Measurements from ENCODE around the gene SULF2.

SULF2 gene

DNA sequence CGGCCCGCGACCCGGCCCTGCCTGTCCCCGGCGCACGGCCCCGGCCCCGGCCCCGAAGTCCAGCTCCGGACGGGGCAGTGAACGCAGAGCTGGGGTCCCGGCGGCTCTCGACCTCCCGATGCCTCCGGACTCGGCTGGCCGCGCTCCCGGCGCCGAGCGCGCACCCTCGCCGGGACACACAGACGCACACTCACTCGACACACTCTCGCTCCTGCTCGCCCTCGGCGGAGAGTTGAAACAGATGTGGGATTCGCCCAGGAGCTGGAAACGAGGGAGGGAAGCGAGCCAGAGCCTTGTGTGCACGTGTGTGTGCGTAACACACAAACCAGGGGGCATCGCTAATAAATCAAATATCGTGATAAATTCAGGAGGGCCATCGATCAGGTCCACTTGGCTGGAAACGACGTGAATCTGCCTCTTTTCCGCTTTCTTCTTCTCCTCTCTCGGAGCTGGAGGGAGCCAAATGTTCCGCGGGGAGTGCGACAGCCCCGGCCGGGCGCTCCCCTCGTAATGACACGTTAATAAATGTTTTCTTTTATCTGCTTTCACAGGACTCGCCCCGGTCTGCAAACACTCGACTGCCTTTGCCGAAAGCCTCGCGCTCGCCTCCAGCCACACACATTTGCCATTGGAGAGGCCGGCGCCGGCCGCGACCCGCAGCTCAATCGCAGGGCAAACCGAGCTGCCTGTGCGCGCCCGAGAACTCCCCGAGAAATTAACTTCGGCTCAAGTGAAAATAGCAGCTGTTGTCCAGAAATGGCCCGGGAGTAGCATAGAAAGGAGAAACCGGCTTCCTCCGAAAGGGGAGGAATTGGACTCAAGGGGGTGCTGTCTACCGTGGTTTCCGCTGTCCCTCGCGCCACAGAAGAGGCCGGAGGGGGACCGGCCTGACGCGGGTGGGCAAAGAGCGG lies 828 bp upstream of the SULF2 start:
- in situ Hi-C loops (cut with HindIII; ENCODE audit: low sequenced_read_pairs), result loop anchor here (5.0 kb wide), 1 partner anchor 86 kb away; no protein-coding TSS in a partner anchor

DNA sequence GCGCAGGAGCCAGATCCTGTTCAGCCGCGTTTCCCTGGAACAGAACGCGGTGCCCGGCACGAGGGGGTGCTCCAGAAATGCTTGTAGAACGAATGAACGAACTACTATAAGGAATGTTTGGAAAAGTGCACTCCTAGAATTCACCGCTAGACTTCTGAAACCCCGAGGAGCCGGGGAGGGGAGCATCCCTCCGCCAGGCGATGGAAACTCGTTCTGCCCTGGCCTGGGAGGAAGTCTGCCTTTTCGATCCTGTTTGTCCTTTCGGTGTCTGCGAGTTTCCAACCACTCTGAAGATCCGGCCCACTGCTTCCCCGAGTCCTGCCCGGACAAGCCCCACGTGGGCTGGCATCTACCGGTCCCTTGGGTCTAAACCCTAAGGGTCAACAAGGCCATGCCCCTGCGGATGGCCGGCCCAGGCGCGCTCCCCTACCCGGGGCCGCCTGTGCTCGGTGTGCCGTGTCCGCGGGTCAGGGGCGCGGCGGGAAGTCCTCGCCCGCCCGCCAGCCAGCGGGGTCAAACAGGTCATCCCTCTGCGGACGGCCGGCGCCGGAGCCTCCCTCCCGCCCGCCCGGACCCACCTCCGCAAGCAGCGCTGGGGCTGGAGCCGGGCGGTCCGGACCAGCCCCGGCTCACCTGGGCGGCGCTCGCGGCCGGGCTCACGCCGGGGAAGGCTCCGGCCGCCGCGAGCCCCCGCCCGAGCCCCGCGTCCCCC lies 526 bp downstream of the SULF2 start:
- in situ Hi-C loops (cut with HindIII; ENCODE audit: low sequenced_read_pairs), result loop anchor here (5.0 kb wide), 1 partner anchor 88 kb away; no protein-coding TSS in a partner anchor

DNA sequence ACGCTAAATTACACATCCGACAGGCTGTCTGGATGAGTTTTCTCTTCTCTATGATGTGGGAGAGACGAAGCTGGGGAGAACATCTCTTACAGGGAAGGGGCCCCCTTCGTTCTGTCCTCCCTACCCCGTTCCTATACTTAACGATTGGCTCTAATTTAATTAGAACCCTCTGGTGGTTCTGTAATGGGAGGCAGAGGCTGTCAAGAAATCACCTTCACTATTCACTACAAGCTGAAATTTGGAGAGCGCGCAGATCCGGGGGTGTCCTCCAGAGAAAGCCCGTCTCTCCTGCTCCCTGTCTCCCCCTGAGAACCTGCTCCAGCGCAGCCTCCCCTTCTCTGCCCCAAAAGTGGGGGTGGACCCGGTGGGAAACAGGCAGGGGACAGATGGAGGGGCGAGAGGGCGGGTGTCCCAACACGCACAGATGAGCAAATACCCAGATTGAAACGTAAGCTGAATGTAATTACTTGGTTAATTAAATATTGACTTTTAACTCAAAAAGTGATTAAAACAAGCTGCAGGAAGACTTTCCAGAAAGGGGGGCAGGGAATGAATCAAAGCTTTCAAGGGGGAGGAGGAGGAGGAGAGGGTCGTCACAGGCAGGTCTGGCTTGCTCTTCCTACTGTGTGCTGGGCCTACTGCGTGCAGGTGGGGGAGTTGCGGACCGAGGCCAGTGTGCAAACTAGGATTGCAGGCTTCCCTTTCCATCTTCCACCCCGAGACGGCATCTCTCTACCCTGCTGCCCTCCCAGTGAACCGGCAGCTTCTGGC lies 1.3 kb downstream of the SULF2 start:
- in situ Hi-C loops (cut with HindIII; ENCODE audit: low sequenced_read_pairs), result no loop called here

DNA sequence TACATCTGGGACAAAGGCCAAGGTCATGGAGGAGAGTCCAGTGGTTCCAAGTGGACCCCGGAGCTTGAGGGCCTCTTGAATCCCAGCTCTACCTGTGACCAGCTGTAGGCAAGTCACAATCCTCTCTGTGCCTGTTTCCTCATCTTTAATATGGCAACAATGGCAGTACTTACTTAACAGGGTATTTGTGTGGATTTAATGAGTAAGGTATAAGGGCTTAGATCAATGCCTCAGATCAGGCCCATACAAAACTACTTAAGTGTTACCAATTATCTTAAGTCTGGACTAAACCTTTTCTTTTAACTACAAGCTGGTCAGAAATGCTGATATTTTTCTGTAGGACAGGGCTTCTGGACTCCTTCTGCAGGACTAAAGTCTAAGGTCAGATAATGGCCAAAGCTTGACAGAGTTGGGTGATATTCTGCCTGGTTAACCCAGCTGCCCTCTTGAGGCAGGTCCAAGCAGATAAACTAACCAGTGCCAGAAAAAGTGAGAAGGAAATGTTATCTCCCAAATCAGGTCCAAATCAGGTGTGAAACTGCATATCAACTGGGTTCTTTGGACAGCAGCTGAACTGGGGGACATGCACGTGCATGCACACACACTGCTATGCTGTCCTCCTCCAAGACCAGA lies 2.2 kb downstream of the SULF2 start:
- in situ Hi-C loops (cut with HindIII; ENCODE audit: low sequenced_read_pairs), result no loop called here

DNA sequence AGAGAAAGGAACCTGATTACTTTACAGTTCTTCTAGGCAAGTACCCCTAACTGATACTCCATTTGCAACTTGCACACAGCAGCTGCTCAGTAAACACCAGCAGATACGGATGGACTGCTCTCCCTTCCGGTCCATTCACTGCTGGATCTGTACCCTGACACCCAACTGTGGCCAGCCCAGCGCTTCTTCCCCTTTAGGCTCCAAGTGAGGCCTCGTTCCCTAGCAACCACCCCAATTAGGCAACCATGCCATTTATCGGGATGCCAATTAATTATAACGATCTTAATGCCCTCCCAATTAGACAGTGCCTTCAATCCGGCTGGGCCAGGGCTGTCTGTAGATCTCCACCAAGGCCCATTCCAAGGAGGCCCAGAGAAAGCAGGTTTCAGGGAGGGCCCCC lies 3.2 kb downstream of the SULF2 start:
- in situ Hi-C loops (cut with HindIII; ENCODE audit: low sequenced_read_pairs), result no loop called here

DNA sequence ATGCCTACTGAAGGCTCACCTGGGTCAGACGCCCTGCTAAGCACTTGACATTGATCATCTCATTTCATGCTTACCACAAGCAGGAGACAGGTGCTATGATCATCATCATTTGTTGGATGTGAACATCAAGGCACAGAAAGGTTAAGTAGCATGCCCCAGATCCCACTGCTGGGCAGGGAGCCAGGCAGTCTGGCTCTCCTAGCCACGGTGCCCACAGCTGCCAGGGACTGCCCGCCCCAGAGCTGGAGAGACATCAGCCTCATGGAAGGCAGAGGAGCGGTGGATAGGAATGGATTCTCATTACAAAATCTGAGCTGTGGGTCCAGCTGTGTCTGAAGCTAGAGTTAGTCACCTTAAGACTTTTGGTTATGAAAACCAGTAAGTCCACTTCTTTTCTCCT lies 3.6 kb downstream of the SULF2 start:
- in situ Hi-C loops (cut with HindIII; ENCODE audit: low sequenced_read_pairs), result no loop called here

DNA sequence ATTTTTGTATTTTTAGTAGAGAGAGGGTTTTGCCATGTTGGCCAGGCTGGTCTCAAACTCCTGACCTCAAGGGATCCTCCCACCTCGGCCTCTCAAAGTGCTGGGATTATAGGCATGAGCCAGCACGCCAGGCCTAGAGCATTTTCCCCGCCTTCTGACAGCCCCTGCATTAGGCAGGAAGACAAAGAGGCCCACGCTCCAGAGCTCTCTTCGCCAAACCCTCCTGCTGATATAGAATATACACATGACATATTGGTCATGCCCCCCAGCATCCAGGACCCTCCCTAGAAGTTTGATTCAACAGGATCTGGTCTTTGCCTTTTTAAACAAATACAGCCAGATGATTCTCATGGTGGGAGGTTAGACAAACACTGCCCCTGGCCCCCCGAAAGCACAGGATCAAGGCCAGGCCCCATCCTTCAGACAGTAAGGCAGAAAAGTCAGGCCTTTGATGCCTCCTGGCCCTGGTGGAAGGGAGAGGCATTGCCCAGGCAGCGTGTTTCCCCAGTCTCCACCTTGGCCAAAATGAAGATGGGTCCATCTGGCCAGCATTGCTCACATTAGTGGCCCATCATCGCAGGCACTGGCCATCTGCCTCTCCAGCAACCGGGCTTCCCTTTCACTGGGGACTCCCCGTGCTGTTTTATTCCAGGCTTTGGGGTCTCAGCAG lies 4.4 kb downstream of the SULF2 start:
- in situ Hi-C loops (cut with HindIII; ENCODE audit: low sequenced_read_pairs), result no loop called here

DNA sequence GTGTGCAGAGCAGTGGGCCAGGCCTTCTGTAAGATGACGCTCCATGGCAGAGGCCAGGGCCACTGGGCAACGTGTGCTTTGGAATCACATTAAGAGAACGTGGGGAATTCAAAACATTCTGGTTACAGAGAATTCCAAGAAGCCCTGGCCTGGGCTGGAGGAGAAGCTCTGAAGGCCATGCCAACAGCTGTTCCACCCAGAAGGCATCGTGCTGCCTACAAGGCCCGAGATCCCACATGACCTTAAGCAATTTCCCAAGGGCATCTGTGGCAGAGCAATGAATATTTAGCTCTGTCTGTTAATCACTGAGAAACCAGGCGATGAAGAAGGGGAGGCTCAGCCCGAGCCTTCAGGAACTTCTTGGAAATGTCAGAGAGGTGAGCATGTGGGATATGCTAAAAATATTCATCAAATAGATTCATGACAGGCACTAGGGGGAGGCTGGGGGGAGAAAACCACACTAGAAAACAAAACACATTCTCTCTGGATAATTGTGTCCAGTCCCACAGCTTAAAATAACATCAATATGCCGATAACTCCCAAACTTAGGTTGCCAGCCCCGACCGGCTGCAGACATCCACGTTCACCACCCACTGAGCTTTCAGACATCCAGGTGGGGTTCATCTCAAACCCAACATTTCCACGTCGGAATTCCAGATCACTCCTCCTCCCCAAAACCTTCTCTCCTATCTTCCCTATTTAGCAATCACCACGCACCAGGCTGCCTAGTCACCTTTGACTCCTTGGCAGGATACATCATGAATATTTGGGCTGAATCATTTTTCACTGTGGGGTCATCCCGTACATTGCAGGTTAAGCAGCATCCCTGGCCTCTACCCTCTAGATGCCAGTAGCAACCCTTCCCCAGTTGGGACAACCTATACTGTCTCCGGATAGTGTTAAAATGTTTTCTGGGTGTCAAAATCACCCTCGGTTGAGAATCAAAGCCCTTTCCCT lies 6.6 kb downstream of the SULF2 start:
- in situ Hi-C loops (cut with HindIII; ENCODE audit: low sequenced_read_pairs), result no loop called here

DNA sequence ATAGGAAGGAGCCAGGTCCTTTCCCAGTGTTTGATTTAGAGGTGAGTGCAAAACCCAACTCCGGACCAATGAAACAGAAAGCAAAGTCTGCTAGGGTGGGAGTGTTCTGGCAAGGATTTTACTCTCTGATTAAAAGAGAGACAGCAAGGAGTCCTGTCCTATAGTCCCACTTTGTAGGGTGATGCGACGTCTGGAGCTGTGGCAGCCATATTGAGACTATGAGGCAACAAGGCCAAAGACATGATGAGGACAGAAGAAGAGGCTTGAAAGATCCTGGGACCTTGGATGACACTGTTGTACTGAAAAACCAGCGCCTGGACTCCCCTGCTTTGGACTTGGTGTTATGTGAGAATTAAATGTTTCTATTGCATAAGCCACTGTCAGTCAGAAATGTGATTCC lies 8.1 kb downstream of the SULF2 start:
- in situ Hi-C loops (cut with HindIII; ENCODE audit: low sequenced_read_pairs), result no loop called here

DNA sequence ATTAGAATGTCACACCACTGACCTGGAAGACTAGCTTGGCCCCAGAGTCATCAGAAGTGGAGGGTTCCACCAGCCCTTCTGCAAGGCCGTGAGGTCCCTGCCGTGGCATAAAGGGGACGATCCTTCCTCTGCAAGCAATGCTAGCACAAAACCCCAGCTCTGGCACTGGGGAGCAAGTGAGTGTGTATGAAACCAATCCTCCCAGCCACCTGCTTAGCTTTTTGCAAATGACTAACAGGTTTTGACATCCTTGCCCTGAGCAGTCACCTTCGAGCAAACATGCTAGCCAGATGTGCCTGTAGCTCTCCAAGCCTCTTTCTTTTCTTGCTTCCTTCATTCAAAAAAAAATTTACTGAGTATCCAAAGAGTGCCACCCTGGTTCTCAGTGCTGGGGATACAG lies 8.6 kb downstream of the SULF2 start:
- in situ Hi-C loops (cut with HindIII; ENCODE audit: low sequenced_read_pairs), result no loop called here

DNA sequence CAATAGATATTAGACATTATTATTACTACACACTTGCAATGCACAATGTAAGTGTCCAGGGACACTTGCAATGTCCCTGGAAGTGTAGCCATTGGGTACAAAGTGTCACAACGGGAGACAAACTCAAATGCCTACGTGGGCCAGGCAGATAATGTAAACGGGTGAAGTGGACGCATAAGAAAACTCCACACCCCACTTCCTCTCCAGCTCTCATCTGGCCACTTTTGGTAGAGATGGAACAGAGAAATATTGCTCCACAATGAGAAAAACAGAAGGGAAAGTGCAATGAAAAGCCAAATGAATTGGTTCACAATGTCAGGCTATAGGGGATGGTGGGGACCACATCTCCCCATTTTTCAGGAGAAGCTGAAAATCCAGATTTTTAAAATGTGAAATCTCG lies 9.4 kb downstream of the SULF2 start:
- in situ Hi-C loops (cut with HindIII; ENCODE audit: low sequenced_read_pairs), result no loop called here

DNA sequence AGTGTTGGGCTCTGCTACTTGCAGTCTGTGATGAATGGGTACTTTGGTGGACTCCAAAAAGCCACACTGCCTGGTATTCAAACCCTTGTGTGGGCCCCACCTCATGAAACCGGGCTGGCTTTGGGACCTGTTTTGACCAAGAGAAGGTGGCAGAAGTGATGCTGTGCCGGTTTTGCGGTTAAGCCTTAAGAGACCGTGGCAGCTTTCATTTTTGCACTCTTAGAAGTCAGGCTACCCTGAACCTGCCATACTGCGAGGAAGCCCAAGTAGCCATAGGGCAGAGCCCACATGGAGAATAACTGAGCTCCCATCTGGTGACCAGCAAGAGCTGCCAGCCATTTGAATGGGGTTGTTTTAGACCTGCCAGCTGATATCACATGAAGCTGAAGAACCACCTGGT lies 10.2 kb downstream of the SULF2 start:
- in situ Hi-C loops (cut with HindIII; ENCODE audit: low sequenced_read_pairs), result no loop called here

DNA sequence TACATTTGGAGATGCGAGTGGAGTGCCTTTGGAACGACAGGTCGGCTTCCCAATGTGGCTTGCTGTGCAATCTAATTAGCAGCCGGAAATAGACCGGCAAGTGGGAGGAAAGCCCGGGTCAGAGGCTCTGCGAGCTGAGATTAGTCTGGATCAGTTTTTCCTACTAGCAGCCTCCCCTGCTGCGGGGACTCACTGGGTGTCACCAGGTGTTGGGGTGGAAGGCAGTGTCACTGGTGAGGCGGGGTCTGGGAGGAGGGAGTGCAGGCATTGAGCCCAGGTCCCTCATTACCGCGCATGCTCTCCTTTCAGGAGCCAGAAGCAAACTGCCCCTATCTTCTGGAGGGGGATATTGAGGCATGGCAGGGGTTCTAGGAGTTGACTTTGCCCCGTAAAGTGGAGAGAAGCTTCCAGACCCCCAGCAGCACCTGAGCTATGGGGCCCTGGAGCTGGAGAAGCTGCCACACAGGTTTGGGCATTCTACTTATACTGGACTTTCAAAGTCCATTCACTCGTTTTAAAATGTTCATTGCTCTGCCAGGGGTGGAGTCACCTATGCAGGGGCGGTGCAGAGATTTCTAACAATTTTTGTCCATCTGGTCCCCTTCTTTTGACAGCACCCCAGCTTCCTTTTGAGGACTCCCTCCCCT lies 11.0 kb downstream of the SULF2 start:
- in situ Hi-C loops (cut with HindIII; ENCODE audit: low sequenced_read_pairs), result loop anchor here (5.0 kb wide), 2 partner anchors 97 to 518 kb away; no protein-coding TSS in a partner anchor

DNA sequence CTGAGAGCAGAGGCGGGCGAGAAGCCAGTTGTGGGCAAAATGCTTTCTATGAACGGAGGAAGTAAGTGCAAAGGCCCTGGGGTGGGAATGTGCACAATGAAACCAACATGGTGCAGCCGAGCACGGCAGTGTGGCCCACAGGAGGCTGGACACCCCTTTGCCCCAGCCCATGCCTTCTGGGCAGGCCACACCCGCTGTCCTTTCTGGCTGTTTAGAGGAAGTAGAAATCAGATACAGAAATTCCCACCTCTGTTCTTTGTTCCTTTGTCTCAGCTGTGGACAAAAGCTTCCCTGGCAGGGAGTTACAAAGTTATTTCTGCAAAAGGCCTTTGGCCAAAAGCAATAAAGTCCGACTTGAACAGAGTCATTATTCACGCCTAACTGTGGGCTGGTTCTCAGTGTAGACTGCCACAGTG lies 11.9 kb downstream of the SULF2 start:
- in situ Hi-C loops (cut with HindIII; ENCODE audit: low sequenced_read_pairs), result loop anchor here (5.0 kb wide), 2 partner anchors 96 to 519 kb away; no protein-coding TSS in a partner anchor

DNA sequence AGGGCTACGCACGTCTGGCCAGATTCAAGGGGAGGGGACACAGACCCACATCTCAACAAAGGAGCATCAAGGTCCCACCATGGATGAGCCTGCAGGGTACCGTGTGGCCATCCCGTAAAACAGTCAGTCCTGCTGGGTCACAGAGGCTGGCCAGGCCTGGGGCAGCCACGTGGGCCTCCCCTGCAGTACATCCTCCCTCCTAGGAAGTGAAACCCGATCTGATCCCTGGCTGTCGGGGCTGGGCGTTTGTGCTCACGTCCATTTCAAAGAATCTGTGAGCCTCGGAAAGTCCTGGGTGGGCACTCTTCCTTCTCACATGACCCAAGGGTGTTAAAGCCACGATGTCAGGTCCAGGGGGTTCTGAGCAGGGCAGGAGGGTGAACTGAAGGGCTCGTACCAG lies 14.3 kb downstream of the SULF2 start:
- in situ Hi-C loops (cut with HindIII; ENCODE audit: low sequenced_read_pairs), result loop anchor here (5.0 kb wide), 2 partner anchors 94 to 521 kb away; no protein-coding TSS in a partner anchor

DNA sequence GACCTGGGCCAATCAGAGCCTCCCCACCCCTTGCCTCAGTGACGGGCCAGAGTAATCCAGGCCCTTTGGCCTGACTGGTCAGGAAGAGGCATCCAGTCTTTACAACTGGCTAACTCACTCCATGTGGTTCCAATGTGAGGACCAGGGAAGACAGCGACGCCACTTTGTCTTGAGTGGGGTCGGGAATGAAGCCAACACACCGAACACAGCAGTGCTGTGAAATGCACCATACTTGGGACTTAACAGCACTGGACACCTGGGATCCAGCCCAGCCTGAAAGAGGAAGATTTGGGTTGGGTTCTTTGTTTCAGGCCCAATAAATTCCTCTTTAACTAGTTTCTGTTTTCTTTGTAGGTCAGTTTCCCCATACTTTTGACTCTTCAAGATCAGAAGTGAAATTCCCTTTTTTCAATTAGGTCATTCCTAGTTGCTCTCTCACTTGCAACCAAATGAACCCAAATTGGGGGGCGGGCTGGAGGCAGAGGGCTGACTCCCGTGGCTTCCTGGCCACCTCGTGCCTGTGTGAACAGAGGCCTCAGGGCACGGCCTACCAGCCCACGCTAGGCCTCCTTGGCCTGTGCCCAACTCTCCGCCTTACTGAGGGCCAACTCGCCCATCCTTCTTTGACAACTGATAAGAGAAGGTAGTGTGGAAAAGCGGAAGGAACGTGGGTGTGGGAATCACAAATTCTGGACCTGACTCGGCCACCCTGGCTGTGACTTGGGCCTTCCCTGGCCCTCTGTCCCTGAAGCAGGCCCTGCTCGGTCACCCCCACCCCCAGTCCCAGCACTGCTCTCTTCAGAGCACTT lies 17.1 kb downstream of the SULF2 start:
- in situ Hi-C loops (cut with HindIII; ENCODE audit: low sequenced_read_pairs), result no loop called here

DNA sequence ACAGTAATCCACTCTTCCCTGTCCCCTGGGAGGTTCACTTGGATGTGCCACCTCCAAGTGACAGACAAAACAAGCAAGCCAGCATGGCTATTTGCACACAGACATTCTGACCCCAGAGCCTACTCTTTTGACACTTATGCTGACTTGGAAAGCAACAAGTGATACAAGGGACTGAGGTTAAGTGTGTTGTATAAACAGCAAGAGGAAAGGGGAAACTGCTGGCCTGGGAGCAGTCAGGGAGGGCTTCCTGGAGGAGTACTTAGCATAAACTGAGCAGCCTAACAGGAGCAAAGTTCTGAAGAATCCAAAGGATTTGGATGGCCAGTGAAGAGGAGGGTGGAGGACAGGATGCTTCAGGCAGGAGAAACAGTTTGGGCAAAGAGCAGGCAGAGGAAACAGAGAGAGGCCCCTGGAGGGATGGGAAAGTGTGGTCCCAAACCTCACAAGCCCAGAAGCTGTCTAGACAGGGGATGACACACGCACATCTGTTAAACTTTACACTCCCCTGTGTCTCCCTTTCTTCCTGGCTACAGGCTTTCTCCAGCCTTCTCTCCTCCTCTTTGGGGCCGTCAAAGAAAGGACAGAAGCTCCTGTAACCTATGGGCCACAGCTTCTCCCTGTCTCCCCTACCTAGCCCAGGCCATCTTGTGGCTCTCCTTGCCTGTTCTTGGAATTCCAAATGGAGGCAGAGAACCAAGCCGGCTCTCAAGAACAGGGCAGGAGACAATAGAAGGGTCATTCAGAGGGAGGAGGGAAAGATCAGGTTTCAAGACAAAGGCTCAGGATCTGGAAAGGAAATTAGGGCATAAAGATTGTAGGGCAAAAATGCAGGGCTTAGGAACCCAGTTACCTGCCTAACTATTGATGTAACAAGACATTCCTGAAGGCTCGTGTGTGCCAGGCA lies 19.3 kb downstream of the SULF2 start:
- in situ Hi-C loops (cut with HindIII; ENCODE audit: low sequenced_read_pairs), result no loop called here
